ENCODE data around the gene UNC93A.
"Not testable (repeated sequence)": the region's sequence is repeated elsewhere in the genome, so short reads cannot be mapped to it uniquely, and the experiment has no call there.

The UNC93A gene

GRCh38 chr6:167306401-167306998 lies 15.4 kb downstream of the UNC93A start:
- CTCF ChIA-PET: no interaction called here
- DNase-seq: no peak

GRCh38 chr6:167307342-167307955 lies 16.3 kb downstream of the UNC93A start:
- H3K4me3 Mint-ChIP-seq: no peak overlapping the region
- DNase-seq: no peak
- H3K27ac Mint-ChIP-seq: no peak overlapping the region
- no peaks in the 10 kb centered on the region for H3K36me3 Mint-ChIP-seq
- CTCF ChIA-PET: no interaction called here
- no peaks in the 10 kb centered on the region for H3K4me1 Mint-ChIP-seq
- H3K27me3 Mint-ChIP-seq: peaks cover 12% of the 10 kb centered on the region
- no peaks in the 10 kb centered on the region for H3K9me3 Mint-ChIP-seq

More at GRCh38 chr6:167306401-167306998, 15.4 kb downstream of the UNC93A start:
- Mint-ChIP-seq H3K4me1 (no peaks in the 10 kb centered on the region), H3K36me3 (no peaks in the 10 kb centered on the region), H3K27me3 (peaks cover 20% of the 10 kb centered on the region), H3K9me3 (no peaks in the 10 kb centered on the region), H3K27ac (no peak overlapping the region), H3K4me3 (no peak overlapping the region)

- Mint-ChIP-seq H3K27me3 (peaks cover 14% of the 10 kb centered on the region), H3K36me3 (no peaks in the 10 kb centered on the region), H3K4me3 (no peak overlapping the region), H3K9me3 (no peaks in the 10 kb centered on the region), H3K4me1 (no peaks in the 10 kb centered on the region), H3K27ac (no peak overlapping the region)
- CTCF ChIA-PET: no interaction called here
- DNase-seq: no peak
These were observed 17.1 kb downstream of the UNC93A start for GRCh38 chr6:167308207-167308606.

GRCh38 chr6:167309355-167310192 lies 18.5 kb downstream of the UNC93A start:
- CTCF ChIA-PET, H3K36me3 Mint-ChIP-seq, H3K4me1 Mint-ChIP-seq, H3K9me3 Mint-ChIP-seq, H3K27ac Mint-ChIP-seq, DNase-seq, H3K4me3 Mint-ChIP-seq: not testable (repeated sequence)
- peaks cover 17% of the 10 kb centered on the region for H3K27me3 Mint-ChIP-seq

- Mint-ChIP-seq H3K4me1 (no peaks in the 10 kb centered on the region), H3K27me3 (peaks cover 21% of the 10 kb centered on the region), H3K9me3 (no peaks in the 10 kb centered on the region), H3K27ac (no peak overlapping the region), H3K36me3 (no peaks in the 10 kb centered on the region), H3K4me3 (no peak overlapping the region)
- no peak for DNase-seq
- CTCF ChIA-PET: no interaction called here
These were observed 20.2 kb downstream of the UNC93A start for GRCh38 chr6:167311286-167311685.

- H3K4me1 Mint-ChIP-seq, H3K36me3 Mint-ChIP-seq, H3K27ac Mint-ChIP-seq, H3K9me3 Mint-ChIP-seq, DNase-seq, H3K4me3 Mint-ChIP-seq, CTCF ChIA-PET: not testable (repeated sequence)
- H3K27me3 Mint-ChIP-seq: peaks cover 23% of the 10 kb centered on the region
These were observed 20.6 kb downstream of the UNC93A start for GRCh38 chr6:167311691-167312090.

- Mint-ChIP-seq H3K4me1 (no peaks in the 10 kb centered on the region), H3K9me3 (no peaks in the 10 kb centered on the region), H3K4me3 (no peak overlapping the region), H3K27me3 (peaks cover 25% of the 10 kb centered on the region), H3K36me3 (no peaks in the 10 kb centered on the region), H3K27ac (no peak overlapping the region)
- DNase-seq: no peak
- CTCF ChIA-PET: no interaction called here
These were observed 23.2 kb downstream of the UNC93A start for GRCh38 chr6:167314180-167314821.

- Mint-ChIP-seq H3K9me3 (no peaks in the 10 kb centered on the region), H3K27ac (no peak overlapping the region), H3K4me3 (no peak overlapping the region), H3K4me1 (no peaks in the 10 kb centered on the region), H3K27me3 (peaks cover 25% of the 10 kb centered on the region), H3K36me3 (no peaks in the 10 kb centered on the region)
- CTCF ChIA-PET: no interaction called here
- no peak for DNase-seq
These were observed 26.1 kb downstream of the UNC93A start for GRCh38 chr6:167317172-167317571.

GRCh38 chr6:167318354-167318753 lies 27.2 kb downstream of the UNC93A start:
- H3K4me3 Mint-ChIP-seq, H3K4me1 Mint-ChIP-seq, H3K9me3 Mint-ChIP-seq, H3K27ac Mint-ChIP-seq, H3K36me3 Mint-ChIP-seq, DNase-seq, CTCF ChIA-PET: not testable (repeated sequence)
- H3K27me3 Mint-ChIP-seq: peaks cover 19% of the 10 kb centered on the region

- H3K9me3 Mint-ChIP-seq, H3K4me3 Mint-ChIP-seq, DNase-seq, H3K4me1 Mint-ChIP-seq, CTCF ChIA-PET, H3K36me3 Mint-ChIP-seq, H3K27ac Mint-ChIP-seq: not testable (repeated sequence)
- H3K27me3 Mint-ChIP-seq: peaks cover 18% of the 10 kb centered on the region
These were observed 27.7 kb downstream of the UNC93A start for GRCh38 chr6:167318856-167319255.

GRCh38 chr6:167319856-167320753 lies 29.0 kb downstream of the UNC93A start:
- H3K4me1 Mint-ChIP-seq, H3K9me3 Mint-ChIP-seq, H3K27me3 Mint-ChIP-seq, DNase-seq, CTCF ChIA-PET, H3K27ac Mint-ChIP-seq, H3K4me3 Mint-ChIP-seq, H3K36me3 Mint-ChIP-seq: not testable (repeated sequence)

- H3K36me3 Mint-ChIP-seq, DNase-seq, H3K4me3 Mint-ChIP-seq, H3K27ac Mint-ChIP-seq, CTCF ChIA-PET, H3K9me3 Mint-ChIP-seq, H3K4me1 Mint-ChIP-seq: not testable (repeated sequence)
- H3K27me3 Mint-ChIP-seq: peaks cover 12% of the 10 kb centered on the region
These were observed 29.6 kb downstream of the UNC93A start for GRCh38 chr6:167320754-167321056.

GRCh38 chr6:167321185-167321584 lies 30.1 kb downstream of the UNC93A start:
- H3K4me1 Mint-ChIP-seq, DNase-seq, H3K9me3 Mint-ChIP-seq, H3K27ac Mint-ChIP-seq, H3K36me3 Mint-ChIP-seq, CTCF ChIA-PET, H3K4me3 Mint-ChIP-seq: not testable (repeated sequence)
- H3K27me3 Mint-ChIP-seq: peaks cover 14% of the 10 kb centered on the region

GRCh38 chr6:167323111-167323510 lies 32.0 kb downstream of the UNC93A start:
- no peak overlapping the region for H3K27ac Mint-ChIP-seq
- no peak overlapping the region for H3K4me3 Mint-ChIP-seq
- H3K36me3 Mint-ChIP-seq: no peaks in the 10 kb centered on the region
- no peaks in the 10 kb centered on the region for H3K9me3 Mint-ChIP-seq
- H3K27me3 Mint-ChIP-seq: peaks cover 7% of the 10 kb centered on the region
- CTCF ChIA-PET: no interaction called here
- H3K4me1 Mint-ChIP-seq: no peaks in the 10 kb centered on the region
- DNase-seq: no peak

Measured in activated naive CD4-positive, alpha-beta T cell treated with anti-CD3 and anti-CD28 coated beads, Interleukin-2, amount 10 ng/mL, durations not matched to agents 7 days and 5 days (primary cell).